SK-N-SH (cell line): ENCODE measurements around the gene STXBP1. TPM values are rescaled to one million over a fixed set of nuclear protein-coding genes. Genes with fewer than 3 reads are reported as not detected.

Experiments
- CTCF ChIA-PET: fragments of 300-600, 350-600 bp; formaldehyde crosslinking; extraction: SDS; loops from one replicate; lab custom pipeline; 2021; lab: Yijun Ruan, JAX
- POLR2A ChIA-PET: fragments of 350-600 bp; sonication (Branson Sonifier 250); formaldehyde crosslinking; extraction: SDS; loops from one replicate; lab custom pipeline; 2020; ENCODE audit warnings: antibody characterized with exemption, inconsistent platforms; lab: Yijun Ruan, JAX
- DNase-seq: peaks from one replicate; pipeline ENCODE4 v3.0.0; 2012
- H2AFZ ChIP-seq: fragments of 200-600 bp; sonication (generic); 2 replicates; pipeline ENCODE4 v1.8.1; 2016; ENCODE audit warnings: antibody characterized with exemption, mild to moderate bottlenecking, low read depth
- H3F3A ChIP-seq: fragments of 200-600 bp; sonication (generic); replicated peaks from 2 replicates; pipeline ENCODE3; 2016; ENCODE audit warnings: antibody characterized with exemption, mild to moderate bottlenecking; ENCODE audit not compliant: insufficient read depth
- H3K27ac ChIP-seq, 2 experiments: fragments of 200-500 bp in 1 of 2; fragments of 200-600 bp in 1 of 2; sonication (Bioruptor generic) in 1 of 2; sonication (generic), shearing (Covaris generic) in 1 of 2; 2 replicates each; pipeline versions ENCODE4 v1.5.1 to v1.6.1; 2014 to 2016; ENCODE audit warnings: low read depth in 2 of 2, inconsistent platforms in 1 of 2, low read length in 1 of 2, mild to moderate bottlenecking in 1 of 2, mixed read lengths in 1 of 2
- H3K27me3 ChIP-seq: fragments of 200-600 bp; sonication (generic), shearing (Covaris generic); 2 replicates; pipeline ENCODE4 v1.6.1; 2016; ENCODE audit warnings: mixed run types; ENCODE audit not compliant: insufficient read depth
- H3K36me3 ChIP-seq, 2 experiments: fragments of 200-500 bp in 1 of 2; fragments of 200-600 bp in 1 of 2; sonication (Bioruptor generic) in 1 of 2; sonication (generic) in 1 of 2; replicated peaks in 1 of 2; 2 replicates each; pipeline versions ENCODE3 to v1.5.1; 2014 to 2016; ENCODE audit warnings: low read length in 1 of 2, mild to moderate bottlenecking in 1 of 2; ENCODE audit not compliant: insufficient read depth in 2 of 2, control insufficient read depth in 1 of 2
- H3K4me1 ChIP-seq, 2 experiments: fragments of 200-500 bp in 1 of 2; fragments of 200-600 bp in 1 of 2; sonication (Bioruptor generic) in 1 of 2; sonication (generic), shearing (Covaris generic) in 1 of 2; 2 replicates each; pipeline versions ENCODE4 v1.5.1 to v1.6.1; 2014 to 2016; ENCODE audit warnings: low read depth in 1 of 2, low read length in 1 of 2, mixed run types in 1 of 2; ENCODE audit not compliant: insufficient read depth in 2 of 2, control insufficient read depth in 1 of 2
- H3K4me2 ChIP-seq: fragments of 200-600 bp; sonication (generic), shearing (Covaris generic); 2 replicates; pipeline ENCODE4 v1.6.1; 2017; ENCODE audit warnings: mixed run types
- H3K4me3 ChIP-seq, 2 experiments: fragments of 200-500 bp in 1 of 2; fragments of 200-600 bp in 1 of 2; sonication (Bioruptor generic) in 1 of 2; sonication (generic), shearing (Covaris generic) in 1 of 2; 2 replicates each; pipeline versions ENCODE4 v1.5.1 to v1.8.1; 2014 to 2016; ENCODE audit warnings: low read depth in 2 of 2, inconsistent platforms in 1 of 2, low read length in 1 of 2, mild to moderate bottlenecking in 1 of 2, mixed read lengths in 1 of 2, moderate library complexity in 1 of 2
- H3K79me2 ChIP-seq: fragments of 200-600 bp; sonication (generic); 2 replicates; pipeline ENCODE4 v1.8.1; 2017; ENCODE audit warnings: mild to moderate bottlenecking; ENCODE audit not compliant: insufficient read depth
- H3K9ac ChIP-seq: fragments of 200-600 bp; sonication (generic); 2 replicates; pipeline ENCODE4 v1.6.1; 2017; ENCODE audit warnings: mixed run types
- H3K9me2 ChIP-seq: fragments of 200-600 bp; sonication (generic); 2 replicates; pipeline ENCODE4 v1.6.1; 2017; ENCODE audit warnings: mixed run types
- H3K9me3 ChIP-seq: fragments of 200-600 bp; sonication (generic); 2 replicates; pipeline ENCODE4 v1.6.1; 2017; ENCODE audit warnings: mixed run types, mild to moderate bottlenecking, moderate library complexity
- H4K20me1 ChIP-seq: fragments of 200-600 bp; sonication (generic); 2 replicates; pipeline ENCODE4 v1.6.1; 2017; ENCODE audit warnings: mild to moderate bottlenecking, mixed run types; ENCODE audit not compliant: insufficient read depth
- EZH2phosphoT487 ChIP-seq: fragments of 200-600 bp; sonication (generic); IDR thresholded peaks from 2 replicates; pipeline ENCODE4 v1.6.1; 2017; ENCODE audit warnings: low read depth, mixed run types, mild to moderate bottlenecking, antibody characterized with exemption, moderate library complexity, borderline replicate concordance
- FOSL2 ChIP-seq: IDR thresholded peaks from 2 replicates; pipeline ENCODE4 v1.4.0; 2012; ENCODE audit warnings: low read depth, mild to moderate bottlenecking, moderate library complexity, borderline replicate concordance
- FOXJ3 ChIP-seq: sonication (generic); formaldehyde crosslinking; IDR thresholded peaks from 2 replicates; pipeline ENCODE4 v1.5.1; 2020; ENCODE audit warnings: mild to moderate bottlenecking, missing genetic modification reagents
- FOXM1 ChIP-seq: IDR thresholded peaks from 2 replicates; pipeline ENCODE4 v1.4.0; 2012; ENCODE audit warnings: low read depth, mild to moderate bottlenecking
- GABPA ChIP-seq: IDR thresholded peaks from 2 replicates; pipeline ENCODE4 v1.4.0; 2012; ENCODE audit warnings: low read depth, mild to moderate bottlenecking
- IRF3 ChIP-seq: fragments of 150-350 bp; IDR thresholded peaks from 2 replicates; pipeline ENCODE4 v1.6.1; 2016; ENCODE audit warnings: mild to moderate bottlenecking, low read depth, low read length
- JUND ChIP-seq: IDR thresholded peaks from 2 replicates; pipeline ENCODE4 v1.4.0; 2012
- MAX ChIP-seq: IDR thresholded peaks from 2 replicates; pipeline ENCODE4 v1.4.0; 2012; ENCODE audit warnings: low read depth
- MEF2A ChIP-seq: IDR thresholded peaks from 2 replicates; pipeline ENCODE4 v1.4.0; 2012; ENCODE audit warnings: low read depth, borderline replicate concordance
- NRF1 ChIP-seq: IDR thresholded peaks from 2 replicates; pipeline ENCODE4 v1.6.1; 2012; ENCODE audit warnings: low read depth, mild to moderate bottlenecking, low read length
- PBX3 ChIP-seq: IDR thresholded peaks from 2 replicates; pipeline ENCODE4; 2012
- POLR2AphosphoS5 ChIP-seq: IDR thresholded peaks from 2 replicates; pipeline ENCODE4 v1.6.1; 2012; ENCODE audit warnings: low read depth, low read length
- RAD21 ChIP-seq: IDR thresholded peaks from 2 replicates; pipeline ENCODE4 v1.6.1; 2012; ENCODE audit warnings: mild to moderate bottlenecking, low read length
- SIN3A ChIP-seq: IDR thresholded peaks from 2 replicates; pipeline ENCODE4 v1.6.1; 2012; ENCODE audit warnings: low read depth, mild to moderate bottlenecking, low read length, moderate library complexity, borderline replicate concordance
- TAF1 ChIP-seq: IDR thresholded peaks from 2 replicates; pipeline ENCODE4 v1.6.1; 2012; ENCODE audit warnings: low read depth, mild to moderate bottlenecking, low read length, moderate library complexity, borderline replicate concordance
- TCF12 ChIP-seq: IDR thresholded peaks from 2 replicates; pipeline ENCODE4 v1.4.0; 2012
- TEAD4 ChIP-seq: IDR thresholded peaks from 2 replicates; pipeline ENCODE4 v1.4.0; 2012; ENCODE audit warnings: mild to moderate bottlenecking, borderline replicate concordance; ENCODE audit not compliant: insufficient read depth
- USF2 ChIP-seq: fragments of 150-350 bp; IDR thresholded peaks from 2 replicates; pipeline ENCODE4 v1.6.1; 2017; ENCODE audit warnings: antibody characterized with exemption, low read length, low read depth, borderline replicate concordance
- ZBTB33 ChIP-seq: IDR thresholded peaks from 2 replicates; pipeline ENCODE4 v1.4.0; 2012; ENCODE audit warnings: low read depth, borderline replicate concordance
- WGBS: methylation state at CpG from one replicate; pipeline ENCODE4 v1.1.6; 2017; ENCODE audit warnings: low lambda C conversion rate; 5-methylcytosine and 5-hydroxymethylcytosine counted together
- polyA plus RNA-seq, 3 experiments: library from polyadenylated mRNA; depleted of rRNA; stranded (reverse); fragments of >200 nt; gene quantifications; 2 replicates each; pipeline ENCODE4 v1.2.3, GENCODE V29; 2012

Gene STXBP1
- polyA plus RNA-seq, 1 of the 3 experiments (the other 2 are of a cell fraction) = 44.3 TPM

- Histone ChIP-seq H3K79me2 (no peaks in the 10 kb centered on the region), H3K4me3 (no peak overlapping the region), H3K4me2 (no peak overlapping the region), H3K9ac (no peak overlapping the region), H4K20me1 (no peaks in the 10 kb centered on the region), H2AFZ (no peak overlapping the region), H3K9me2 (no peaks in the 10 kb centered on the region), H3K36me3 (no peaks in the 10 kb centered on the region), H3K4me1 (peaks cover 0 to 8% of the 10 kb centered on the region in 2 experiments; a peak in 1 of 4 replicates), H3K27ac (no peak overlapping the region), H3K9me3 (no peaks in the 10 kb centered on the region), H3F3A (peaks cover 3% of the 10 kb centered on the region), H3K27me3 (no peaks in the 10 kb centered on the region)
- CTCF ChIA-PET = interaction anchor here (1.1 to 2.4 kb wide), 2 partner anchors 11 to 134 kb away, joined by 3 to 17 read pairs; partner anchors contain the start of gene TOR2A
- DNase-seq = no peak
- POLR2A ChIA-PET = no interaction called here
- 96% methylated on average over 9 of the region's 13 CpGs for WGBS
- TF ChIP-seq TEAD4 = no peak
- no peak for TF ChIP-seq TAF1
- no peak for TF ChIP-seq EZH2phosphoT487
- TF ChIP-seq FOXJ3 (CRISPR knock-in tag) = no peak
- no peak for TF ChIP-seq FOSL2
- TF ChIP-seq USF2 = no peak
- TF ChIP-seq PBX3 = no peak
- no peak for TF ChIP-seq MEF2A
- no peak for TF ChIP-seq JUND
- no peak for TF ChIP-seq POLR2AphosphoS5
- TF ChIP-seq ZBTB33 = no peak
- no peak for TF ChIP-seq SIN3A
- no peak for TF ChIP-seq NRF1
- TF ChIP-seq MAX = no peak
- no peak for TF ChIP-seq TCF12
- TF ChIP-seq RAD21 = no peak
- no peak for TF ChIP-seq GABPA
- no peak for TF ChIP-seq IRF3
- TF ChIP-seq FOXM1 = no peak
Measured at GRCh38 chr9:127723013-127723412, 110.9 kb downstream of the STXBP1 start.
